Mesendoderm (in vitro differentiated cells): Measurements from ENCODE around the gene GLRA3.

Source experiments
- DNase-seq: peaks from one replicate; pipeline ENCODE4 v3.0.0; 2013
- H2AK5ac ChIP-seq: 2 replicates; pipeline ENCODE4 v1.6.1; 2013; ENCODE audit warnings: low read length, inconsistent platforms
- H2BK120ac ChIP-seq: 2 replicates; pipeline ENCODE4 v1.6.1; 2013; ENCODE audit warnings: low read depth, mild to moderate bottlenecking, low read length, moderate library complexity, mixed read lengths
- H2BK15ac ChIP-seq: replicated peaks from 2 replicates; pipeline ENCODE4 v1.6.1; 2013; ENCODE audit warnings: low read depth, mild to moderate bottlenecking, moderate library complexity
- H2BK5ac ChIP-seq: 2 replicates; pipeline ENCODE4 v1.6.1; 2013; ENCODE audit warnings: low read length, inconsistent platforms
- H3K18ac ChIP-seq: 2 replicates; pipeline ENCODE4 v1.6.1; 2013; ENCODE audit warnings: mild to moderate bottlenecking, low read length, mixed read lengths
- H3K23ac ChIP-seq: one replicate; pipeline ENCODE4 v1.6.1; 2013; ENCODE audit warnings: low read length
- H3K27ac ChIP-seq: 2 replicates; pipeline ENCODE4 v1.5.1; 2013; ENCODE audit warnings: low read depth, mild to moderate bottlenecking, inconsistent platforms, low read length, moderate library complexity
- H3K27me3 ChIP-seq: 2 replicates; pipeline ENCODE4 v1.6.1; 2013; ENCODE audit warnings: low read length, control low read depth, mild to moderate bottlenecking, inconsistent platforms; ENCODE audit not compliant: insufficient read depth, poor library complexity
- H3K36me3 ChIP-seq: 2 replicates; pipeline ENCODE4 v1.6.1; 2013; ENCODE audit warnings: low read length, inconsistent platforms; ENCODE audit not compliant: control insufficient read depth, insufficient read depth
- H3K4ac ChIP-seq: one replicate; pipeline ENCODE4 v1.6.1; 2013; ENCODE audit warnings: low read depth, mild to moderate bottlenecking, low read length, moderate library complexity
- H3K4me1 ChIP-seq: 2 replicates; pipeline ENCODE4 v1.6.1; 2013; ENCODE audit warnings: low read depth, low read length, inconsistent platforms; ENCODE audit not compliant: control insufficient read depth
- H3K4me2 ChIP-seq: 2 replicates; pipeline ENCODE4 v1.6.1; 2013; ENCODE audit warnings: low read length
- H3K4me3 ChIP-seq: 2 replicates; pipeline ENCODE4 v1.5.1; 2013; ENCODE audit warnings: mild to moderate bottlenecking, low read length
- H3K56ac ChIP-seq: one replicate; pipeline ENCODE4 v1.6.1; 2013; ENCODE audit warnings: low read length
- H3K79me1 ChIP-seq: 2 replicates; pipeline ENCODE4 v1.6.1; 2013; ENCODE audit warnings: low read length, inconsistent platforms
- H3K79me2 ChIP-seq: 2 replicates; pipeline ENCODE4 v1.6.1; 2013; ENCODE audit warnings: mild to moderate bottlenecking, low read length; ENCODE audit not compliant: control insufficient read depth, insufficient read depth
- H3K9ac ChIP-seq: 2 replicates; pipeline ENCODE4 v1.6.1; 2013; ENCODE audit warnings: low read length, inconsistent platforms
- H4K5ac ChIP-seq: one replicate; pipeline ENCODE4 v1.6.1; 2013; ENCODE audit warnings: low read length
- H4K8ac ChIP-seq: one replicate; pipeline ENCODE4 v1.6.1; 2013; ENCODE audit warnings: low read depth, mild to moderate bottlenecking, control low read depth, low read length, moderate library complexity
- WGBS: extraction: QIAGEN DNeasy Blood & Tissue Kit; methylation state at CpG from one replicate; pipeline ENCODE4 v1.1.7; 2013; ENCODE audit warnings: low lambda C conversion rate, missing lambda C conversion rate; ENCODE audit not compliant: insufficient coverage; ENCODE audit errors: extremely low coverage; 5-methylcytosine and 5-hydroxymethylcytosine counted together

The GLRA3 gene

DNA sequence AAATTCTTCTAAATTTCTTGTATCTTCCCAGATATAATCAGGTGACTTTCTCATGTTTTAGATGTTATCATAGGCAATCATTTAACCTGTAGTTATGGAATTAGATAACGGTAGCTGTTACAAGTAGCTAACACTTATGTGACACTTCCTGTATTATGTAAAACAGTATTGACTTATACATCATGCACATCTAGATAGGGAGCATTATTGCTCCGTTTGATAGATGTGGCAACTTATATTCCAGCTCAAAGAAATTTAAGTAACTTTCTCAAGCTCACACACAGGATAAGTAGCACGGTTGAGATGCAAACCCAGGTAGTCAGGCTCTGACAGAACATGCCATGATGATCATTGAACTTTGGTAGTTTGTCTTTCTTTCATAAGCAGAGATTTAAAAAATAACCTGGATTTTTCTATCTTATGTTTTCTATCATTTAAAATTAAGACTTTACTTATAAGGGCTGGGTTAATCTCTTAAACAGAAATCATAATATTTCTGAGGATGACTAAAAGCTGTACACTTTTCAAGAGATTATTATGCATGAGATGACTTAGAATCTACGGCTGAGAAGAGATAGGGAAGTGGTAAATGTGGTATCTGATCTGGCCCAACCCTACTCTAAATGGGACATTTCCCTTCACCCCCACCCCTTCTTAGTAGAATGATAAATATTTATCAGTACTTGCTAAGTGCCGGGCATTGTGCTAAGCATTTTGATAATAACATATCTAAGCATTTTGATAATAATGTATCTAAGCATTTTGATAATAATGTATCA lies 237.6 kb downstream of the GLRA3 start:
- DNase-seq = no peak
- Histone ChIP-seq H3K36me3 (no peaks in the 10 kb centered on the region), H2BK5ac (no peak overlapping the region), H4K8ac (no peak overlapping the region), H3K4ac (no peak overlapping the region), H3K18ac (no peak overlapping the region), H3K79me2 (no peaks in the 10 kb centered on the region), H2BK15ac (peak overlapping the region; percentile 85), H3K4me2 (no peak overlapping the region), H3K4me1 (no peaks in the 10 kb centered on the region), H2BK120ac (no peak overlapping the region), H3K27me3 (no peaks in the 10 kb centered on the region), H3K79me1 (no peaks in the 10 kb centered on the region), H3K56ac (no peak overlapping the region), H3K9ac (no peak overlapping the region), H3K4me3 (no peak overlapping the region), H3K27ac (no peak overlapping the region), H2AK5ac (no peak overlapping the region), H3K23ac (no peak overlapping the region), H4K5ac (no peak overlapping the region)
- no CpG with 5 or more reads among the region's 5 CpGs for WGBS

DNA sequence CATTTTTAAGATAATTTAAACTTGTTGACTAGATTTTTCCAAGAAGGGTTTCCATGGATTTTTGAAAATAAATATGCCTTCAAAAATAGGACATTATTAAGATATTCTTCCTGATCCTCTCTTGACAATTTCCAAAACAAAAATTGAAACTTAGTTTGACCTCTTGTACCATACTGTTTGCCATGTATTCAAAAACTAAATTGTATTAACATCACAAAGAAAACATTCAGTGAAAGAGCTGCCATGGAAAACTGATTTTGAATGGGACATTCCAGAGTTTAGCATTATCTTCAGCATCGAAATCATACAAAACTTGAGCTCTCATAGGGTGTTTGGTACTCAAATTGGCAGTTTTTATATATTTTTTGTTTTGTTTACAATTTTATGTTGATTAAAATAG lies 238.7 kb downstream of the GLRA3 start:
- H3K4me1 ChIP-seq = no peaks in the 10 kb centered on the region
- H3K79me2 ChIP-seq = no peaks in the 10 kb centered on the region

More for the DNA sequence above, 238.7 kb downstream of the GLRA3 start:
- Histone ChIP-seq H4K5ac (no peak overlapping the region), H2BK5ac (no peak overlapping the region), H3K18ac (no peak overlapping the region), H2BK120ac (no peak overlapping the region), H3K79me1 (no peaks in the 10 kb centered on the region), H3K4me2 (no peak overlapping the region), H3K27ac (no peak overlapping the region), H2AK5ac (no peak overlapping the region), H3K9ac (no peak overlapping the region), H2BK15ac (no peak overlapping the region), H3K23ac (no peak overlapping the region), H3K56ac (no peak overlapping the region), H3K27me3 (no peaks in the 10 kb centered on the region), H3K4ac (no peak overlapping the region), H3K36me3 (no peaks in the 10 kb centered on the region), H4K8ac (no peak overlapping the region), H3K4me3 (no peak overlapping the region)
- no peak for DNase-seq
- WGBS = no CpG with 5 or more reads among the region's 1 CpG
